Measurements from ENCODE around the gene TRDMT1. TPM values are rescaled to one million over a fixed set of nuclear protein-coding genes. Genes with fewer than 3 reads are reported as not detected.
A peak's percentile ranks its signal among the peaks of the same experiment; 100 is the strongest.

TRDMT1 gene
- total RNA-seq, 3 donors from 2014 or later (not counting 1 experiment from before 2014, with no cell fraction given): 11.0 to 21.8 (median 14.4) TPM

- Mint-ChIP-seq H3K4me3 (no peak overlapping the region), H3K27ac (peak overlapping the region in 1 of 2 donors; percentile 91)
Observed at GRCh38 chr10:17219024-17219423, 17.6 kb upstream of the TRDMT1 start.

GRCh38 chr10:17217631-17218232 is 16.3 kb upstream of the TRDMT1 start:
- WGBS (ENCODE audit: insufficient coverage): 100% methylated on average over 1 of the region's 1 CpG
- Mint-ChIP-seq H3K27ac (peak overlapping the region; percentile 91 to 97), H3K27me3 (ENCODE audit: low read depth in 2 of 2) (no peaks in the 10 kb centered on the region), H3K36me3 (no peaks in the 10 kb centered on the region), H3K4me3 (no peak overlapping the region), H3K4me1 (peaks cover 15 to 16% of the 10 kb centered on the region in 2 donors), H3K9me3 (no peaks in the 10 kb centered on the region)
- Histone ChIP-seq H3K9me3 (ENCODE audit: control insufficient read depth, insufficient read depth, low read length) (no peaks in the 10 kb centered on the region), H3K27ac (ENCODE audit: low read length) (no peak overlapping the region), H3K36me3 (ENCODE audit: control insufficient read depth, insufficient read depth, low read length) (no peaks in the 10 kb centered on the region), H3K4me1 (ENCODE audit: control insufficient read depth, insufficient read depth, low read length) (peaks cover 13% of the 10 kb centered on the region), H3K4me3 (ENCODE audit: low read length) (no peak overlapping the region), H3K27me3 (ENCODE audit: control insufficient read depth, insufficient read depth, low read length) (no peaks in the 10 kb centered on the region)
- no peak for ATAC-seq
- DNase-seq: no peak
- TF ChIP-seq, protein P1, sequence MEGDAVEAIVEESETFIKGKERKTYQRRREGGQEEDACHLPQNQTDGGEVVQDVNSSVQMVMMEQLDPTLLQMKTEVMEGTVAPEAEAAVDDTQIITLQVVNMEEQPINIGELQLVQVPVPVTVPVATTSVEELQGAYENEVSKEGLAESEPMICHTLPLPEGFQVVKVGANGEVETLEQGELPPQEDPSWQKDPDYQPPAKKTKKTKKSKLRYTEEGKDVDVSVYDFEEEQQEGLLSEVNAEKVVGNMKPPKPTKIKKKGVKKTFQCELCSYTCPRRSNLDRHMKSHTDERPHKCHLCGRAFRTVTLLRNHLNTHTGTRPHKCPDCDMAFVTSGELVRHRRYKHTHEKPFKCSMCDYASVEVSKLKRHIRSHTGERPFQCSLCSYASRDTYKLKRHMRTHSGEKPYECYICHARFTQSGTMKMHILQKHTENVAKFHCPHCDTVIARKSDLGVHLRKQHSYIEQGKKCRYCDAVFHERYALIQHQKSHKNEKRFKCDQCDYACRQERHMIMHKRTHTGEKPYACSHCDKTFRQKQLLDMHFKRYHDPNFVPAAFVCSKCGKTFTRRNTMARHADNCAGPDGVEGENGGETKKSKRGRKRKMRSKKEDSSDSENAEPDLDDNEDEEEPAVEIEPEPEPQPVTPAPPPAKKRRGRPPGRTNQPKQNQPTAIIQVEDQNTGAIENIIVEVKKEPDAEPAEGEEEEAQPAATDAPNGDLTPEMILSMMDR (IDR thresholded peaks at IDR 0.05): no peak
- intact Hi-C loops (cut with micrococcal nuclease): loop anchor here (2.0 kb wide), 2 partner anchors 17 to 191 kb away; partner anchors contain the start of gene TRDMT1

More at GRCh38 chr10:17219024-17219423, 17.6 kb upstream of the TRDMT1 start:
- intact Hi-C loops (cut with micrococcal nuclease): no loop called here
- DNase-seq: no peak
- H3K9me3 Mint-ChIP-seq: no peaks in the 10 kb centered on the region
- H3K27ac ChIP-seq (ENCODE audit: low read length): no peak overlapping the region
- TF ChIP-seq, protein P1 (IDR thresholded peaks at IDR 0.05): no peak
- H3K4me1 Mint-ChIP-seq: peaks cover 15% of the 10 kb centered on the region in 2 donors
- 89% methylated on average over 1 of the region's 2 CpGs for whole genome bisulfite sequencing (ENCODE audit: insufficient coverage)
- H3K9me3 ChIP-seq (ENCODE audit: control insufficient read depth, insufficient read depth, low read length): no peaks in the 10 kb centered on the region
- no peaks in the 10 kb centered on the region for H3K36me3 ChIP-seq (ENCODE audit: control insufficient read depth, insufficient read depth, low read length)
- H3K27me3 ChIP-seq (ENCODE audit: control insufficient read depth, insufficient read depth, low read length): no peaks in the 10 kb centered on the region
- no peak for ATAC-seq
- no peaks in the 10 kb centered on the region for H3K36me3 Mint-ChIP-seq
- H3K27me3 Mint-ChIP-seq (ENCODE audit: low read depth in 2 of 2): no peaks in the 10 kb centered on the region
- peaks cover 13% of the 10 kb centered on the region for H3K4me1 ChIP-seq (ENCODE audit: control insufficient read depth, insufficient read depth, low read length)
- H3K4me3 ChIP-seq (ENCODE audit: low read length): no peak overlapping the region

DNA sequence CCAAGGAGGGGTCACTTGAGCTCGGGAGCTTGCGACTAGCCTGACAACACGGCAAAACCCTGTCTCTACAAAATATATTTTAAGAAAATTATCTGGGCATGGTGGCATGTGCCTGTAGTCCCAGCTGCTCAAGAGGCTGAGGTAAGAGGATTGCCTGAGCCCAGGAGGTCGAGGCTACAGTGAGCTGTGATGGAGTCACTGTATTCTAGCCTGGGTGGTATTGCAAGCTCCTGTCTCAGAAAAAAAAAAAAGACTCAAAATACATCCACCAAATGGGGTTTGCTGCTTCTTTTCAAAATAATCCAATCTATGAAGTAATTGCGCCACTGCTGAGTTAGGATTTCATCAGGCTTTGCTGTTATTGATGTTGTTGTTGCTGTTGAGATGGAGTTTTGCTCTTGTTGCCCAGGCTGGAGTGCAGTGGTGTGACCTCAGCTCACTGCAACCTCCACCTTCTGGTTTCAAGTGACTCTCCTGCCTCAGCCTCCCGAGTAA is 15.5 kb upstream of the TRDMT1 start:
- peaks cover 13% of the 10 kb centered on the region for H3K4me1 ChIP-seq (ENCODE audit: control insufficient read depth, insufficient read depth, low read length)

More for the DNA sequence above, 15.5 kb upstream of the TRDMT1 start:
- H3K36me3 ChIP-seq (ENCODE audit: control insufficient read depth, insufficient read depth, low read length): no peaks in the 10 kb centered on the region
- H3K27ac Mint-ChIP-seq: peak overlapping the region; percentile 91 to 97
- intact Hi-C loops (cut with micrococcal nuclease): loop anchor here (1.0 to 2.0 kb wide), 3 partner anchors 10 to 190 kb away; partner anchors contain the start of gene TRDMT1
- H3K27me3 Mint-ChIP-seq (ENCODE audit: low read depth in 2 of 2): no peaks in the 10 kb centered on the region
- H3K9me3 Mint-ChIP-seq: no peaks in the 10 kb centered on the region
- no peak for DNase-seq
- no peaks in the 10 kb centered on the region for H3K9me3 ChIP-seq (ENCODE audit: control insufficient read depth, insufficient read depth, low read length)
- peak overlapping the region; percentile 73 for H3K27ac ChIP-seq (ENCODE audit: low read length)
- 96% methylated on average over 5 of the region's 6 CpGs for WGBS (ENCODE audit: insufficient coverage)
- ATAC-seq: no peak
- H3K4me3 ChIP-seq (ENCODE audit: low read length): no peak overlapping the region
- no peaks in the 10 kb centered on the region for H3K36me3 Mint-ChIP-seq
- H3K4me1 Mint-ChIP-seq: peaks cover 13 to 19% of the 10 kb centered on the region in 2 donors
- TF ChIP-seq, protein P1 (IDR thresholded peaks at IDR 0.05): no peak
- no peak overlapping the region for H3K4me3 Mint-ChIP-seq
- H3K27me3 ChIP-seq (ENCODE audit: control insufficient read depth, insufficient read depth, low read length): no peaks in the 10 kb centered on the region
